Articular chondrocyte of knee joint (primary cell): ENCODE results near the gene ABAT. TPM values are rescaled to one million over a fixed set of nuclear protein-coding genes. Genes with fewer than 3 reads are reported as not detected.

Experiments
- small RNA-seq: library from RNA; depleted of rRNA; stranded (forward); fragments of <200 nt; gene quantifications from one replicate; pipeline ENCODE3, GENCODE V24; 2012
- total RNA-seq: library from RNA; depleted of rRNA; stranded (reverse); fragments of >200 nt; gene quantifications from 2 replicates; pipeline ENCODE4 v1.2.3, GENCODE V29; 2012

ABAT gene
- 8.0 and 9.1 TPM in 2 replicates for total RNA-seq

DNA sequence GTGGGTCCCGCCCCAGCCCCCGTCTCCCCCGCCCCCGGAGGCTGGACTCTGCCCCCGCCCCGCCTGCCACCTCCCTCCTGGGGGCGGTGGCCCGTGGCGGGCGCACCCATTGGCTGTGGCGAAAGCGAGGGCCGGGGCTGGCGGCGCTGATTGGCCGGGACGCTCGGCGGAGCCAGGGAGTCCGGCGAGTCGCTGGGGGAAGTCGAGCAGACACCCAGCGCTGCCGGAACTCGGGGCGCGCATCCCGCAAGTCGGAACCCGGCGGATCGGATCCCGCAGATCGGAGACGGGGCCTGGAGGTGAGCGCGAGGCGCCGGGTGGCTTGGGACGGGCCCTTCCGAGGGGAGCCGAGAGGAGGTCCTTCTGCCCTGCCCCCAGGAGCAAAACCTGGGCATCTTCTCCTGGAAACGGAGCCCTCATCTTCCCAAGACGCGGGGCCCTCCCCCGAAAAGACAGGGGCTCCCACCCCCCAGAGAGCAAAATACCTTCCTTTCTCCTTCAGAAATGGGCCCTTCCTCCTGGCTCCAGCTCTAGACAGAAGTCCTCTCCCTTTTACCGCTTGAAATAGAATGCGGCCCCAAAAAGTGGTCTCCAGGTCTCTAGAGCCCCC is at the start of gene ABAT:
ABAT (plus strand) TSS at position 205 of the 610 bp plus-strand sequence. CDS start 61,123 bp downstream, outside the sequence.

DNA sequence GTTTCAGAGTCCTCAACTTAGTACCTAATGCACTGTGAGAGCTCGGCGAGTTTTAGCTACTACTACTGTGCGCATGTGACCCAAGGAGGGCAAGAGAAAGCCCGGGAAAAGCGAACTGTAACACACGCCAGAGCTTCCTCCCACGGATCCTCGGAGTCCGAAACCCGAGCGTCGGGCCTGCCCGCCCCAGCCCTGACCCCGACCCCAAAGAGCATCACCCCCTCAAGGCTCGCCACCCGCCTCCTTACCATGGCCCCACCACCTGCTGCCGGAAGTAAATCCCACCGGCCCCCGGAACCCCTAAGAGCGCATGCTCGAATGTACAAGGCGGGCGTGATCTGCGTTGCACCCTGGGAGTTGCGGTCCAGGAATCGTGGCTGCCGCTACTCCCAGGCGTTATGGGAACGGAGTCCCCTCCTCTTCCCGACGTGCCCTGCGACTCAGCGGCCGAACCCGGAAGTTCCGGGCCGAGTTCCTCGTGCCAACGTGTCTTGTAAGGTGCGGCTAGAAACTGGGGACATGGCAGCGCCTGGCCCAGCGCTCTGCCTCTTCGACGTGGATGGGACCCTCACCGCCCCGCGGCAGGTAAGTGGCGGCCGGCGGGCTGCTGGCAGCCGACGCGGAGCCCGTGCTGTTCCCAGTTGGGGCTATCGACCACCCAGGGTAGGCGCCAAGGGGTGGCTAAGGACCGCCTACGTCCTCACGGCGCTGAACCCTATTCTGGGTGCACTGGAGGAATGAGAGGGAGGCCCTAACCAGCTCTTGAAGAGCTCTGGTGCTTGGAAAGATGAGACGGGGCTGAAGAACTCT is 123.2 kb downstream of the ABAT start, which contains the start of the genes PMM2 and TMEM186:
PMM2 (plus strand) TSS at position 476 of the 810 bp plus-strand sequence; CDS start at position 520, 44 bp downstream.
TMEM186 (minus strand) TSS at position 276 of the 810 bp plus-strand sequence; CDS start at position 251, 25 bp downstream.

Small RNAs within 50 kb of the gene (small RNA-seq; reads per million reads assigned to genes)
- gene AC007224.1: not detected
- gene RN7SL743P: not detected
- not detected for gene RNU7-63P

Other genes starting within 250 kb of the ABAT start
- not detected in 2 replicates for gene TMEM114, start 84.1 kb upstream of the ABAT start, total RNA-seq
- gene METTL22, start 52.9 kb upstream of the ABAT start, total RNA-seq: 20.6 and 23.5 TPM in 2 replicates
- 3.4 and 3.6 TPM in 2 replicates for gene TMEM186, start 123.0 kb downstream of the ABAT start, total RNA-seq
- 55.9 and 58.1 TPM in 2 replicates for gene PMM2, start 123.2 kb downstream of the ABAT start, total RNA-seq
- 59.8 and 62.6 TPM in 2 replicates for gene CARHSP1, start 194.4 kb downstream of the ABAT start, total RNA-seq
- gene LITAFD, start 207.7 kb downstream of the ABAT start, total RNA-seq: not detected in 2 replicates